HepG2 (cell line): ENCODE data around the gene ANKRD11. TPM values are rescaled to one million over a fixed set of nuclear protein-coding genes. Genes with fewer than 3 reads are reported as not detected.

Source experiments
- DMTF1 ChIP-seq: sonication (generic); formaldehyde crosslinking; IDR thresholded peaks from 2 replicates; pipeline ENCODE4 v1.4.0; 2020; ENCODE audit warnings: mild to moderate bottlenecking, missing genetic modification reagents
- GABPA ChIP-seq, 2 experiments: IDR thresholded peaks; 2 replicates each; pipeline ENCODE4 v1.6.1; 2011 to 2016; ENCODE audit warnings: low read depth in 2 of 2, low read length in 1 of 2, missing biosample characterization in 1 of 2, missing genetic modification characterization in 1 of 2
- GATAD2A ChIP-seq: IDR thresholded peaks from 2 replicates; pipeline ENCODE4 v1.6.1; 2016
- HDAC6 ChIP-seq: fragments of 200-600 bp; sonication (generic); IDR thresholded peaks from 2 replicates; pipeline ENCODE4 v1.7.0; 2017; ENCODE audit warnings: mild to moderate bottlenecking, antibody characterized with exemption, low read length, low read depth
- HNF1A ChIP-seq, 2 experiments: sonication (generic) in 1 of 2; formaldehyde crosslinking in 1 of 2; IDR thresholded peaks; 2 replicates each; pipeline versions ENCODE4 v1.4.0 to v1.6.1; 2016 to 2020; ENCODE audit warnings: borderline replicate concordance in 1 of 2, low read depth in 1 of 2, mild to moderate bottlenecking in 1 of 2, missing genetic modification reagents in 1 of 2
- JUNB ChIP-seq: sonication (generic); formaldehyde crosslinking; IDR thresholded peaks from 2 replicates; pipeline ENCODE4 v1.8.0; 2022; ENCODE audit warnings: missing genetic modification reagents, mild to moderate bottlenecking, borderline replicate concordance
- KDM2A ChIP-seq: sonication (generic); formaldehyde crosslinking; IDR thresholded peaks from 2 replicates; pipeline ENCODE4 v1.4.0; 2020; ENCODE audit warnings: low read depth, missing genetic modification reagents, borderline replicate concordance
- MAFG ChIP-seq: sonication (generic); formaldehyde crosslinking; IDR thresholded peaks from 2 replicates; pipeline ENCODE4 v1.5.1; 2020; ENCODE audit warnings: mild to moderate bottlenecking, missing genetic modification reagents
- NRL ChIP-seq: sonication (generic); formaldehyde crosslinking; IDR thresholded peaks from 2 replicates; pipeline ENCODE4 v1.5.0; 2020; ENCODE audit warnings: missing genetic modification reagents, mild to moderate bottlenecking, moderate library complexity, borderline replicate concordance
- RARG ChIP-seq: sonication (generic); formaldehyde crosslinking; IDR thresholded peaks from 2 replicates; pipeline ENCODE4 v1.4.0; 2020; ENCODE audit warnings: low read depth, mild to moderate bottlenecking, missing genetic modification reagents
- RNF2 ChIP-seq: fragments of 450-650 bp; conservative IDR thresholded peaks from 2 replicates; pipeline ENCODE4 v1.6.1; 2016; ENCODE audit warnings: low read depth
- TEAD3 ChIP-seq: optimal IDR thresholded peaks from 2 replicates; pipeline ENCODE3; 2016; ENCODE audit warnings: borderline replicate concordance
- ZFP82 ChIP-seq: sonication (generic); formaldehyde crosslinking; IDR thresholded peaks from 2 replicates; pipeline ENCODE4 v1.5.1; 2020; ENCODE audit warnings: mild to moderate bottlenecking, missing genetic modification reagents, borderline replicate concordance
- ZNF556 ChIP-seq: sonication (generic); formaldehyde crosslinking; IDR thresholded peaks from 2 replicates; pipeline ENCODE4 v1.4.0; 2020; ENCODE audit warnings: mild to moderate bottlenecking, missing genetic modification reagents, borderline replicate concordance
- ZNF558 ChIP-seq: sonication (generic); formaldehyde crosslinking; IDR thresholded peaks from 2 replicates; pipeline ENCODE4 v1.9.0; 2022; ENCODE audit warnings: mild to moderate bottlenecking, missing genetic modification reagents, borderline replicate concordance
- ZNF737 ChIP-seq: sonication (generic); formaldehyde crosslinking; IDR thresholded peaks from 2 replicates; pipeline ENCODE4 v1.5.0; 2020; ENCODE audit warnings: missing genetic modification reagents, mild to moderate bottlenecking, borderline replicate concordance
- ZNF768 ChIP-seq: sonication (generic); formaldehyde crosslinking; IDR thresholded peaks from 2 replicates; pipeline ENCODE4 v1.4.0; 2020; ENCODE audit warnings: missing genetic modification reagents
- ZNF790 ChIP-seq: sonication (generic); formaldehyde crosslinking; IDR thresholded peaks from 2 replicates; pipeline ENCODE4 v1.8.0; 2022; ENCODE audit warnings: missing genetic modification reagents, mild to moderate bottlenecking, borderline replicate concordance
- ZSCAN9 ChIP-seq: IDR thresholded peaks from 2 replicates; pipeline ENCODE4 v1.6.1; 2016; ENCODE audit warnings: borderline replicate concordance
- polyA plus RNA-seq, 8 experiments: library from polyadenylated mRNA; depleted of rRNA in 3 of 8; stranded (reverse) in 7 of 8; unstranded in 1 of 8; fragments of >200 nt; fragmentation: Illumina TruSeq in 4 of 8; extraction: Trizol in 4 of 8; gene quantifications; 2 replicates each; pipeline versions ENCODE4 v1.2.1 to v1.2.3, GENCODE V29; 2011 to 2016; ENCODE audit warnings: low read depth in 4 of 8, missing spikeins in 1 of 8, mixed read lengths in 1 of 8; ENCODE audit not compliant: insufficient read depth in 1 of 8
- total RNA-seq, 5 experiments: library from RNA; depleted of rRNA; stranded (reverse); fragments of >200 nt; fragmentation: Illumina TruSeq; extraction: Trizol; gene quantifications; 2 replicates each; pipeline ENCODE4 v1.2.3, GENCODE V29; 2016; ENCODE audit warnings: low read depth in 1 of 5
- TF ChIP-seq, protein P1 (sequence below): IDR thresholded peaks from 2 replicates; pipeline ENCODE4 v1.6.1; 2018; ENCODE audit warnings: missing genetic modification reagents, mild to moderate bottlenecking, missing compliant biosample characterization

Gene ANKRD11
- total and polyA plus RNA-seq, 2 of the 13 experiments (the other 11 are each of a cell fraction or from before 2014, with no cell fraction given), result 21.4 to 38.4 TPM

DNA sequence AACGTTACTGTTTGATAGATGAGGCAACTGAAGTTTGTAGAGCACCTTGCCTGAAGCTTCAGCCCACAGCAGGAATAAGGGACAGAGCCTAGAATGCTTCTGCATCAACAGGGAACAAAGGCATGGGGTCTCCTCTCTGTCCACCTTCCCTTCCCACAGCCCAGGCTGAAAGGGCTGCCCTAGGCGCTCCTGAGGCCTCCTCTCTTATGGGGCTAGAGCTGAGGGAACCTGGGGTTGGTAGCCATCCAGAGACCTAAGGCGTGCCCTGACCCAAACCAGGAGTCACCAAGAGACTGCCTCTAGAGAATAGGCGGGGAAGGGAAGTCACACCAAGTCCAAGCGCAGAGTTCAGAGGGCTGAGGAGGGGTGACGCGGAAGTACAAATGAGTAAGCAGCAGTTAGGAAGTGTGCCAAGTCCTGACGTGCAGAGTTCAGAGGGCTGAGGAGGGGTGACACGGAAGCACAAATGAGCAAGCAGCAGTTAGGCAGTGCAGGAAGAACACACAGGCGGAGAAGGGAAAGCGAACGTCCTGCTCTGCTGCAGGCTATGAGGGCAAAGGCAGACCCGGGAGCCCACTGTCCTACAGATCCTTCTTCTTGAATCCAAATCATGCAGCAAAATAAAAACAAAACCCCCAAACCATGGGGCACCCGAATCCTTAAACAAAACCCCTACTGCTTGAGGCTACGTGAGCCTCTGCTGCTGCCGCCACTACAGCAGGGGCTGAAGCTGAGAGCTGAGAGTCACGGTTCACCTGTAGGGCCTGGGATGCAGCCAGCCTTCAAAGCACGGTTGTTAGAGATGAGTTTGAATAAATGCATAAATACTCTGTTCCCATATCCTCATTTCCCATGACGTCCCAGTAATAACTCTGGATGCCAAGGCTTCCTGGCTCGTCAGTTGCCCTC is 15.1 kb upstream of the ANKRD11 start (continued):
- TF ChIP-seq, protein P1, sequence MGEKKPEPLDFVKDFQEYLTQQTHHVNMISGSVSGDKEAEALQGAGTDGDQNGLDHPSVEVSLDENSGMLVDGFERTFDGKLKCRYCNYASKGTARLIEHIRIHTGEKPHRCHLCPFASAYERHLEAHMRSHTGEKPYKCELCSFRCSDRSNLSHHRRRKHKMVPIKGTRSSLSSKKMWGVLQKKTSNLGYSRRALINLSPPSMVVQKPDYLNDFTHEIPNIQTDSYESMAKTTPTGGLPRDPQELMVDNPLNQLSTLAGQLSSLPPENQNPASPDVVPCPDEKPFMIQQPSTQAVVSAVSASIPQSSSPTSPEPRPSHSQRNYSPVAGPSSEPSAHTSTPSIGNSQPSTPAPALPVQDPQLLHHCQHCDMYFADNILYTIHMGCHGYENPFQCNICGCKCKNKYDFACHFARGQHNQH (CRISPR knock-in tag), result peak; percentile 92
- no peak for TF ChIP-seq RNF2
- peak; percentile 94 for TF ChIP-seq DMTF1 (CRISPR knock-in tag)
- no peak for TF ChIP-seq HDAC6
- peak; percentile 93 for TF ChIP-seq KDM2A (CRISPR knock-in tag)
- peak; percentile 72 for TF ChIP-seq GABPA (IDR thresholded peaks at IDR 0.05; ENCODE audit: low read depth, low read length)
- TF ChIP-seq GABPA (CRISPR knock-in tag; IDR thresholded peaks at IDR 0.05; ENCODE audit: low read depth), result peak; percentile 93
- TF ChIP-seq ZNF737 (CRISPR knock-in tag), result peak; percentile 73; the same call in 1 of the 2 replicates
- TF ChIP-seq GATAD2A, result peak; percentile 95
- TF ChIP-seq TEAD3 (CRISPR knock-in tag), result peak; percentile 66
- TF ChIP-seq ZNF558 (CRISPR knock-in tag), result peak; percentile 85; the same call in 1 of the 2 replicates
- peak; percentile 83 for TF ChIP-seq NRL
- peak; percentile 72; the same call in 1 of the 2 replicates for TF ChIP-seq HNF1A (IDR thresholded peaks at IDR 0.05; ENCODE audit: low read depth)
- TF ChIP-seq HNF1A (CRISPR knock-in tag; IDR thresholded peaks at IDR 0.05; ENCODE audit: borderline replicate concordance), result peak; percentile 89; the same call in 1 of the 2 replicates
- TF ChIP-seq ZNF768 (CRISPR knock-in tag), result peak; percentile 42; the same call in 1 of the 2 replicates
- peak; percentile 68; the same call in 1 of the 2 replicates for TF ChIP-seq JUNB
- peak; percentile 53; the same call in 1 of the 2 replicates for TF ChIP-seq ZFP82 (CRISPR knock-in tag)
- peak; percentile 82; the same call in 1 of the 2 replicates for TF ChIP-seq ZNF790 (CRISPR knock-in tag)
- TF ChIP-seq ZNF556 (CRISPR knock-in tag), result peak; percentile 98
- TF ChIP-seq ZSCAN9 (CRISPR knock-in tag), result peak; percentile 91; the same call in 1 of the 2 replicates
- peak; percentile 48; the same call in 1 of the 2 replicates for TF ChIP-seq RARG (CRISPR knock-in tag)
- no peak for TF ChIP-seq MAFG (CRISPR knock-in tag)
